AG04450 (cell line): ENCODE results near the gene C16orf82. TPM values are rescaled to one million over a fixed set of nuclear protein-coding genes. Genes with fewer than 3 reads are reported as not detected.
A peak's percentile ranks its signal among the peaks of the same experiment; 100 is the strongest.

Source experiments
- CTCF ChIA-PET: fragments of 300-600, 350-600 bp; formaldehyde crosslinking; extraction: SDS; loops from one replicate; lab custom pipeline; 2022; ENCODE audit warnings: antibody characterized with exemption, inconsistent platforms; lab: Charles Lee
- POLR2A ChIA-PET: fragments of 350-600 bp; formaldehyde crosslinking; extraction: SDS; loops from one replicate; lab custom pipeline; 2021; ENCODE audit warnings: antibody characterized with exemption, inconsistent platforms; lab: Yijun Ruan, JAX
- DNase-seq: peaks from one replicate; pipeline ENCODE4 v3.0.0-alpha.2; 2011; ENCODE audit warnings: low read depth, low spot score
- H3K27ac ChIP-seq: one replicate; pipeline ENCODE4 v1.5.1; 2012; ENCODE audit warnings: low read depth, low read length, control low read depth
- H3K27me3 ChIP-seq: one replicate; pipeline ENCODE4 v1.6.0; 2012; ENCODE audit warnings: low read length; ENCODE audit not compliant: control insufficient read depth, insufficient read depth
- H3K4me3 ChIP-seq: 2 replicates; pipeline ENCODE4 v1.5.1; 2011; ENCODE audit warnings: mild to moderate bottlenecking, low read depth, low read length, control low read depth
- H3K9me3 ChIP-seq: 2 replicates; pipeline ENCODE4 v1.5.1; 2012; ENCODE audit warnings: low read length; ENCODE audit not compliant: control insufficient read depth, insufficient read depth
- polyA plus RNA-seq: library from polyadenylated mRNA; depleted of rRNA; stranded (reverse); fragments of >200 nt; gene quantifications from 2 replicates; pipeline ENCODE4 v1.2.3, GENCODE V29; 2011
- TF ChIP-seq, protein P1 (sequence below): IDR thresholded peaks from 2 replicates; pipeline ENCODE4 v1.5.1; 2011; ENCODE audit warnings: low read depth, low read length, control low read depth, inconsistent platforms

The C16orf82 gene
- polyA plus RNA-seq, 1 experiment: not detected

DNA sequence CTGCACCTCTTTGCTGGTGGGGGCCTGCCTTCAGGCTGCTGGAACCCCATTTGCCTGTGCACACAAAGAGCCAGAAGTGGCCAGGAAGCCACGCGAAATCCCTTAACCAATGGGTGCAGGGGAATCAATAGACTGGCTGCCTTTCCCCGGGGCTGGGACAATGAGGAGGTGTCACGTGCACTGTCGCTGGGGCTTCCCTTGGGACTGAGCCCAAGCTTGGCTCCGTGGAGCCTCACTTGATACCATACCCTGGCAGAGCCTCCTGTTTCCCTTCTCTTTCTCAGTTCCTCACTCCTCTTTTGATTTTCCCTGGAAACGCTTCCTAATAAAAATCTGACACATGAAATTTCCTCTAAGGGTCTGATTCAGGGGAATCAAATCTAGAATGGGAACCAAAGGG, 38.8 kb upstream of the C16orf82 start:
- POLR2A ChIA-PET: no interaction called here
- Histone ChIP-seq H3K9me3 (no peaks in the 10 kb centered on the region), H3K4me3 (no peak overlapping the region), H3K27me3 (no peaks in the 10 kb centered on the region), H3K27ac (no peak overlapping the region)
- CTCF ChIA-PET: interaction anchor here (0.5 kb wide), 1 partner anchor 613 kb away, joined by 3 read pairs; no protein-coding TSS in a partner anchor
- TF ChIP-seq, protein P1, sequence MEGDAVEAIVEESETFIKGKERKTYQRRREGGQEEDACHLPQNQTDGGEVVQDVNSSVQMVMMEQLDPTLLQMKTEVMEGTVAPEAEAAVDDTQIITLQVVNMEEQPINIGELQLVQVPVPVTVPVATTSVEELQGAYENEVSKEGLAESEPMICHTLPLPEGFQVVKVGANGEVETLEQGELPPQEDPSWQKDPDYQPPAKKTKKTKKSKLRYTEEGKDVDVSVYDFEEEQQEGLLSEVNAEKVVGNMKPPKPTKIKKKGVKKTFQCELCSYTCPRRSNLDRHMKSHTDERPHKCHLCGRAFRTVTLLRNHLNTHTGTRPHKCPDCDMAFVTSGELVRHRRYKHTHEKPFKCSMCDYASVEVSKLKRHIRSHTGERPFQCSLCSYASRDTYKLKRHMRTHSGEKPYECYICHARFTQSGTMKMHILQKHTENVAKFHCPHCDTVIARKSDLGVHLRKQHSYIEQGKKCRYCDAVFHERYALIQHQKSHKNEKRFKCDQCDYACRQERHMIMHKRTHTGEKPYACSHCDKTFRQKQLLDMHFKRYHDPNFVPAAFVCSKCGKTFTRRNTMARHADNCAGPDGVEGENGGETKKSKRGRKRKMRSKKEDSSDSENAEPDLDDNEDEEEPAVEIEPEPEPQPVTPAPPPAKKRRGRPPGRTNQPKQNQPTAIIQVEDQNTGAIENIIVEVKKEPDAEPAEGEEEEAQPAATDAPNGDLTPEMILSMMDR: no peak
- DNase-seq: no peak

DNA sequence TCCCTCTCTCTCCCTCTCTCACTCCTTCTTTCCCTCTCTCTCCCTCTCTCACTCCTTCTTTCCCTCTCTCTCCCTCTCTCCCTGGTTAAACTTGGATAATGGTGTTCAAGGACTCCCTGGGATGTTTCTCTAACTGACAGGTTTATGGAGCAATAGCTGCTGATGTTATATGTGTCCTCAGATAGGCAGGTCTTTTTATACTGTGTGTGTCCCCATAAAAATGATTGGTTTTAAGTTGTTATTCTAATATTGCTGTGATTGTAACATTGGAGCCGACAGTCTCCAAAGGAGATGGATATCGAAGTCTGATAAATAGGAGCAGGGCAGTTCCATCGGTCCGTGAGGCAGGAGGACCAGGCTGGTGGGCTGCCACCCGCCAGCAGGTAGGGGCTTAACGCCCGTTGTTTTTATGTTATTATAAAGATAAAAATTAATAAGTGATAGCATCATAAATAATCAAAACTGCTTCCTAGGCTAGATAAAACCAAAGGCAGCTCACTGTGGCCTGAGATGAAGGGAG, 38.1 kb upstream of the C16orf82 start:
- Histone ChIP-seq H3K27me3 (no peaks in the 10 kb centered on the region), H3K4me3 (no peak overlapping the region), H3K9me3 (no peaks in the 10 kb centered on the region), H3K27ac (no peak overlapping the region)
- CTCF ChIA-PET: no interaction called here
- TF ChIP-seq, protein P1: no peak
- DNase-seq: no peak
- POLR2A ChIA-PET: no interaction called here

DNA sequence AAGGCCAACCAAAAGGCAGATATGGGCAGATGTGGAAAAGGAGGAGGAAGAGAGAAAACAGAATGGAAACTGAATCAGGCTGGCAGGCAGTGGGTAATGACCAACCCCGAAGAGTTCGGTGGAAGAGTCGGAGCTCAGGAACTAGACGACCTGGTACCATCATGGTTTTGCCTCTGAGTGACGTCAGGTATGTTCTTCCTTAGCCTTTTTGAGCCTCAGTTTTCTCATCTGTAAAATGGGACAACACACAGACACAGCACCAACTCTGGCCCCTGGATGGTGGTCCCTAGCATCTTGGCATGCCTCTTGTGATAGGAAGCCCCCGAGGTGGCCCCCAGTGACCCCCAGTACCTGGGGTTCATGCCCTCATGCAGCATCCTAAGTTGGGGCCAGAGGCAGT, 37.2 kb upstream of the C16orf82 start:
- TF ChIP-seq, protein P1: no peak
- H3K4me3 ChIP-seq: no peak overlapping the region
- DNase-seq: no peak
- peak overlapping the region; percentile 2 for H3K27ac ChIP-seq
- no peaks in the 10 kb centered on the region for H3K9me3 ChIP-seq
- ChIA-PET CTCF (no interaction called here), POLR2A (no interaction called here)
- H3K27me3 ChIP-seq: no peaks in the 10 kb centered on the region

DNA sequence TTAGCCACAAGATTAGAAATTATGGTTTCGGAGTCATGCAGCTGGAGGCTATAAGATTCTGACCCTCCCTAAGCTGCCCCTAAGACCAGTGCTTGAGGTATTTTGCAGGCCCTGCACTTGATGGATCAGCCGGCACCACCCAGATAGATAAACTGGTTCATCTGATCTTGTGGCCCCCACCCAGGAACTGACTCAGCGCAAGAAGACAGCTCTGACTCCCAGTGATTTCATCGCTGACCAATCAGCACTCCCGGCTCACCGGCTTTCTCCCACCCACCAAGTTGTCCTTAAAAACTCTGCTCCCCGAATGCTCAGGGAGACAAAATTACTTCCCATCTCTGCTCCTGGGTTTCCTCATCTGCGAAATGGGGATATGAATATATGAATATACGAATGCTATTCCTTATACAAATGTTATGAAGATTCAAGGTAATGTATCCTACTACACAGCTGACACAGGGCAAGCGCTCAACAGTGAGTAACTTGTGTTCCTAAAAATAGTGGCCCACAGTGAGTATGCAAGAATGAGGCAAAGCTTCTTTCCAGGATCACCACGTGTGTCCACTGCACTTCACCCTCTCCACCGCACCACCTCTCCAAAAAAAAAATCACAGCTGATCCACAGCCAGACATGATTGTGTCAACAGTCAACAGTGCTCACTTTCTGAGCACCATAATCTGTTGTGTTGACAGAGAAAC, 33.3 kb upstream of the C16orf82 start:
- no peak for DNase-seq
- Histone ChIP-seq H3K9me3 (no peaks in the 10 kb centered on the region), H3K27ac (no peak overlapping the region), H3K4me3 (no peak overlapping the region), H3K27me3 (peaks cover 3% of the 10 kb centered on the region)
- POLR2A ChIA-PET: no interaction called here
- TF ChIP-seq, protein P1: no peak
- CTCF ChIA-PET: no interaction called here

DNA sequence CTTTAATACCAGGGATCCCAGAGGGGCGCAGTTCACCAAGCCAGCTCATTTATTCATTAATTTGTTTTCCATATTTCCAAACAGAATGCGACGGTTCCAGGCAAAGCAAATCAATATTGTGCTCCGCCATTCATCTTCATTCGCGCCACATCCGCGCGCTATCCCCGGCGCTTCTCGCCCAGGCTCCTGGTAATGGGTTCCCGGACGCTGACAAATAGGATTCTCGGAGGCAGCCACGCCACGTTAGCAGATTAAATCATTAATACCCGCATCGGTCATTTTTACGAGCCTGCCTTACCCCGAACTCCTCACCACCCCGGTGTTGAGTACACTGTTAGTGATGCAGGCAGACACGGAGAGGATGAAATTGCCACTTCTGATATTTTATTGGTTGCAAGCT, 26.0 kb upstream of the C16orf82 start:
- ChIA-PET POLR2A (no interaction called here), CTCF (no interaction called here)
- TF ChIP-seq, protein P1: no peak
- no peak for DNase-seq
- Histone ChIP-seq H3K27ac (no peak overlapping the region), H3K4me3 (no peak overlapping the region), H3K9me3 (no peaks in the 10 kb centered on the region), H3K27me3 (peaks cover 4% of the 10 kb centered on the region)
